GM23248 (cell line): Measurements from ENCODE around the gene SLC17A1.

Experiments
- EZH2 ChIP-seq: fragments of 200-600 bp; sonication (generic); IDR thresholded peaks from 2 replicates; pipeline ENCODE4 v1.6.1; 2018; ENCODE audit warnings: antibody characterized with exemption, mild to moderate bottlenecking; ENCODE audit not compliant: insufficient read depth, poor library complexity, severe bottlenecking
- EZH2phosphoT487 ChIP-seq: fragments of 200-600 bp; sonication (generic); IDR thresholded peaks from 2 replicates; pipeline ENCODE4 v1.6.1; 2018; ENCODE audit warnings: antibody characterized with exemption, moderate library complexity, mild to moderate bottlenecking, low read depth; ENCODE audit not compliant: insufficient read depth

DNA sequence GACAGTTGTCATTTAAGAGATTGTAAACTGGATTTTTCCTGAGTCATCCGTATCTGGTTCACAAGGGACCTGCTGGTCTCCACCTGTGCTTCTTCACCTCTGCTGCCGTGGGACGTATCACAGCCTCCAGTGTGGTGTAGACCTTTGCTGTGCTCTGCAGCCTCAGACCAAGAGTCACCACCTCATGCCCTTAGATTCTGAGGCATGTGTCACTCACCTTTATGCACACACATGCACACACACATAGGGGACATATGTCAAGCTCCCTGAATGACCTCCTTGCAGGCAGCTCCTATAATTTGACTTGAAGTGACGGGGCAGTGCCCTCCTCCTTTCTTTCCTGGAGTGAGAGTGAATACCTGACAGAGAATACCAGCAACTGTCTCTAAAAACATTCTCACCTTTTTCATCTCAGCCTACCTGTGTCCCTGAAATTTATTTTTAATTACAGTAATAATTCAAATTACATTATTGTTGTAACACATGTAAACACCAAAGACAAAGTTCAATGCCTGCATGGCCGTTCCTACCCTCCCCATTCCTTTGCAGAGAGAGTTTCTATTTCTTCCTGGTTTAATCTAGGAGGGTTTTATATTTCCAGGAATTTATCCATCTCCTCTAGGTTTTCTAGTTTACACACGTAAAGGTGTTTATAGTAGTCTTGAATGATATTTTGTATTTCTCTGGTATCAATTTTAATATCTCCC, 73.8 kb downstream of the SLC17A1 start:
- TF ChIP-seq EZH2: no peak
- no peak for TF ChIP-seq EZH2phosphoT487
